Activated T-helper 1 cell treated with anti-CD3 and anti-CD28 coated beads, Interleukin-12 subunit alpha, Interleukin-12 subunit beta, Interleukin-2, Interleukin-4 antibody, amounts not matched to agents 30 ng/mL and 10 ng/mL and 1 ng/mL, durations not matched to agents 14 hours and 24 hours and 36 hours (primary cell): Measurements from ENCODE around the gene GP1BB. TPM values are rescaled to one million over a fixed set of nuclear protein-coding genes. Genes with fewer than 3 reads are reported as not detected.

Experiments
- DNase-seq: peaks from one replicate; pipeline ENCODE4 v3.0.0; 2021; ENCODE audit warnings: low spot score
- H3K27ac Mint-ChIP-seq: one replicate; pipeline ENCODE4 v1.8.0; 2021; ENCODE audit warnings: mild to moderate bottlenecking, mixed read lengths
- H3K27me3 Mint-ChIP-seq: one replicate; pipeline ENCODE4 v1.8.0; 2022; ENCODE audit warnings: mild to moderate bottlenecking, moderate library complexity, mixed read lengths; ENCODE audit not compliant: insufficient read depth
- H3K36me3 Mint-ChIP-seq: one replicate; pipeline ENCODE4 v1.8.0; 2021; ENCODE audit warnings: low read depth, mixed read lengths
- H3K4me1 Mint-ChIP-seq: one replicate; pipeline ENCODE4 v1.8.0; 2021; ENCODE audit warnings: low read depth, mixed read lengths
- H3K4me3 Mint-ChIP-seq: one replicate; pipeline ENCODE4 v1.8.0; 2021; ENCODE audit warnings: mild to moderate bottlenecking, moderate library complexity, mixed read lengths
- H3K9me3 Mint-ChIP-seq: one replicate; pipeline ENCODE4 v1.8.0; 2021; ENCODE audit warnings: mixed read lengths
- intact Hi-C: fragments of 100-400 bp; cut with micrococcal nuclease; formaldehyde crosslinking; loops from one replicate; pipeline ENCODE4 v1.15.1; 2024
- total RNA-seq: library from RNA; stranded (reverse); gene quantifications from 2 replicates; pipeline ENCODE4 v1.2.3, GENCODE V29; 2022

Gene GP1BB
- total RNA-seq, 1 donor from 2014 or later: not detected

- H3K9me3 Mint-ChIP-seq: no peaks in the 10 kb centered on the region
- H3K4me1 Mint-ChIP-seq: no peaks in the 10 kb centered on the region
- no peaks in the 10 kb centered on the region for H3K36me3 Mint-ChIP-seq
- no peak for DNase-seq
- no peak overlapping the region for H3K27ac Mint-ChIP-seq
- intact Hi-C loops: no loop called here
- H3K27me3 Mint-ChIP-seq: peaks cover 21% of the 10 kb centered on the region
- H3K4me3 Mint-ChIP-seq: peak overlapping the region; percentile 62
These were observed 9.6 kb upstream of the GP1BB start for GRCh38 chr22:19713650-19714311.

GRCh38 chr22:19714312-19715187, 8.8 kb upstream of the GP1BB start, which contains the start of gene SEPTIN5:
SEPTIN5 (plus strand) TSS chr22:19714503; CDS start chr22:19714589, 86 bp downstream.
- Mint-ChIP-seq H3K4me3 (peak within 1 kb of the TSS; percentile 62), H3K9me3 (no peaks in the 10 kb centered on the region), H3K27me3 (peaks cover 26% of the 10 kb centered on the region), H3K36me3 (no peaks in the 10 kb centered on the region), H3K27ac (no peak within 1 kb of the TSS), H3K4me1 (peaks cover 5% of the 10 kb centered on the region)
- intact Hi-C loops: loop anchor here (5.0 kb wide), 2 partner anchors 37 to 422 kb away; partner anchors contain the start of gene CLTCL1
- no peak for DNase-seq

- H3K27me3 Mint-ChIP-seq: peaks cover 35% of the 10 kb centered on the region
- H3K27ac Mint-ChIP-seq: no peak overlapping the region
- no peak for DNase-seq
- intact Hi-C loops: loop anchor here (5.0 kb wide), 2 partner anchors 38 to 423 kb away; partner anchors contain the start of gene CLTCL1
- H3K9me3 Mint-ChIP-seq: no peaks in the 10 kb centered on the region
- H3K4me1 Mint-ChIP-seq: peaks cover 5% of the 10 kb centered on the region
- no peaks in the 10 kb centered on the region for H3K36me3 Mint-ChIP-seq
- peak overlapping the region; percentile 49 for H3K4me3 Mint-ChIP-seq
These were observed 8.0 kb upstream of the GP1BB start for GRCh38 chr22:19715188-19715930.

- peak overlapping the region; percentile 11 for H3K4me3 Mint-ChIP-seq
These were observed 7.1 kb upstream of the GP1BB start for GRCh38 chr22:19716041-19716828.

GRCh38 chr22:19716829-19717105, 6.6 kb upstream of the GP1BB start:
- H3K27me3 Mint-ChIP-seq: peaks cover 45% of the 10 kb centered on the region
- no peak overlapping the region for H3K4me3 Mint-ChIP-seq
- H3K36me3 Mint-ChIP-seq: no peaks in the 10 kb centered on the region
- intact Hi-C loops: loop anchor here (5.0 kb wide), 2 partner anchors 39 to 424 kb away; partner anchors contain the start of gene CLTCL1
- H3K27ac Mint-ChIP-seq: no peak overlapping the region
- no peaks in the 10 kb centered on the region for H3K9me3 Mint-ChIP-seq
- peaks cover 5% of the 10 kb centered on the region for H3K4me1 Mint-ChIP-seq
- no peak for DNase-seq

More at GRCh38 chr22:19716041-19716828, 7.1 kb upstream of the GP1BB start:
- Mint-ChIP-seq H3K4me1 (peaks cover 5% of the 10 kb centered on the region), H3K36me3 (no peaks in the 10 kb centered on the region), H3K27ac (no peak overlapping the region), H3K9me3 (no peaks in the 10 kb centered on the region), H3K27me3 (peaks cover 43% of the 10 kb centered on the region)
- intact Hi-C loops: loop anchor here (5.0 kb wide), 2 partner anchors 39 to 424 kb away; partner anchors contain the start of gene CLTCL1
- DNase-seq: no peak

GRCh38 chr22:19717181-19717580, 6.2 kb upstream of the GP1BB start:
- H3K9me3 Mint-ChIP-seq: no peaks in the 10 kb centered on the region
- no peak overlapping the region for H3K4me3 Mint-ChIP-seq
- no peak overlapping the region for H3K27ac Mint-ChIP-seq
- peaks cover 5% of the 10 kb centered on the region for H3K4me1 Mint-ChIP-seq
- DNase-seq: no peak
- peaks cover 41% of the 10 kb centered on the region for H3K27me3 Mint-ChIP-seq
- intact Hi-C loops: loop anchor here (5.0 kb wide), 2 partner anchors 40 to 425 kb away; partner anchors contain the start of gene CLTCL1
- H3K36me3 Mint-ChIP-seq: no peaks in the 10 kb centered on the region

GRCh38 chr22:19717691-19718455, 5.5 kb upstream of the GP1BB start:
- peaks cover 5% of the 10 kb centered on the region for H3K4me1 Mint-ChIP-seq
- H3K27ac Mint-ChIP-seq: no peak overlapping the region
- H3K36me3 Mint-ChIP-seq: no peaks in the 10 kb centered on the region
- DNase-seq: peak; percentile 79
- peaks cover 43% of the 10 kb centered on the region for H3K27me3 Mint-ChIP-seq
- H3K9me3 Mint-ChIP-seq: no peaks in the 10 kb centered on the region
- peak overlapping the region; percentile 80 for H3K4me3 Mint-ChIP-seq
- intact Hi-C loops: loop anchor here (5.0 kb wide), 2 partner anchors 41 to 426 kb away; partner anchors contain the start of gene CLTCL1

GRCh38 chr22:19718456-19719049, 4.8 kb upstream of the GP1BB start:
- no peak overlapping the region for H3K4me3 Mint-ChIP-seq
- intact Hi-C loops: loop anchor here (5.0 kb wide), 2 partner anchors 41 to 426 kb away; partner anchors contain the start of gene CLTCL1
- H3K4me1 Mint-ChIP-seq: peaks cover 5% of the 10 kb centered on the region
- no peaks in the 10 kb centered on the region for H3K36me3 Mint-ChIP-seq
- H3K27ac Mint-ChIP-seq: no peak overlapping the region
- peaks cover 39% of the 10 kb centered on the region for H3K27me3 Mint-ChIP-seq
- DNase-seq: no peak
- H3K9me3 Mint-ChIP-seq: no peaks in the 10 kb centered on the region

- no peak overlapping the region for H3K27ac Mint-ChIP-seq
- no peaks in the 10 kb centered on the region for H3K9me3 Mint-ChIP-seq
- H3K4me1 Mint-ChIP-seq: peaks cover 5% of the 10 kb centered on the region
- intact Hi-C loops: loop anchor here (5.0 kb wide), 2 partner anchors 42 to 427 kb away; partner anchors contain the start of gene CLTCL1
- peaks cover 37% of the 10 kb centered on the region for H3K27me3 Mint-ChIP-seq
- H3K4me3 Mint-ChIP-seq: peak overlapping the region; percentile 73
- no peak for DNase-seq
- no peaks in the 10 kb centered on the region for H3K36me3 Mint-ChIP-seq
These were observed 4.3 kb upstream of the GP1BB start for GRCh38 chr22:19719050-19719482.

- DNase-seq: no peak
- Mint-ChIP-seq H3K9me3 (no peaks in the 10 kb centered on the region), H3K27me3 (peaks cover 40% of the 10 kb centered on the region), H3K27ac (no peak overlapping the region), H3K4me3 (peak overlapping the region; percentile 73), H3K36me3 (no peaks in the 10 kb centered on the region), H3K4me1 (peaks cover 5% of the 10 kb centered on the region)
- intact Hi-C loops: loop anchor here (5.0 kb wide), 2 partner anchors 42 to 427 kb away; partner anchors contain the start of gene CLTCL1
These were observed 3.8 kb upstream of the GP1BB start for GRCh38 chr22:19719488-19720021.
